HG03442 (cell line): ENCODE results near the gene TRAT1.

Experiments used
- ATAC-seq: cut with Tn5 transposase; IDR thresholded peaks from one replicate; pipeline ENCODE4 v1.9.1; 2021; ENCODE audit warnings: mild to moderate bottlenecking, moderate library complexity; ENCODE audit not compliant: unreplicated experiment

TRAT1 gene

GRCh38 chr3:108849075-108849474, 26.5 kb downstream of the TRAT1 start:
- ATAC-seq: no peak

- no peak for ATAC-seq
Observed at GRCh38 chr3:108861401-108861800, 38.8 kb downstream of the TRAT1 start.

- peak; percentile 89 for ATAC-seq
Observed at GRCh38 chr3:108862865-108863798, 40.5 kb downstream of the TRAT1 start.

GRCh38 chr3:108863799-108864135, 41.2 kb downstream of the TRAT1 start:
- ATAC-seq: no peak

GRCh38 chr3:108877901-108878300, 55.3 kb downstream of the TRAT1 start:
- no peak for ATAC-seq

- no peak for ATAC-seq
Observed at GRCh38 chr3:108879915-108880314, 57.3 kb downstream of the TRAT1 start.

- no peak for ATAC-seq
Observed at GRCh38 chr3:108882762-108883161, 60.2 kb downstream of the TRAT1 start.

GRCh38 chr3:108883373-108883772, 60.8 kb downstream of the TRAT1 start:
- no peak for ATAC-seq

- ATAC-seq: no peak
Observed at GRCh38 chr3:108887121-108887520, 64.5 kb downstream of the TRAT1 start.

- ATAC-seq: no peak
Observed at GRCh38 chr3:108887777-108888176, 65.2 kb downstream of the TRAT1 start.

- ATAC-seq: no peak
Observed at GRCh38 chr3:108891833-108892232, 69.2 kb downstream of the TRAT1 start.

- no peak for ATAC-seq
Observed at GRCh38 chr3:108894981-108895380, 72.4 kb downstream of the TRAT1 start.

GRCh38 chr3:108897883-108898282, 75.3 kb downstream of the TRAT1 start:
- peak; percentile 61 for ATAC-seq

- no peak for ATAC-seq
Observed at GRCh38 chr3:108899530-108899929, 76.9 kb downstream of the TRAT1 start.
